ENCODE results near the gene CDH13.

The CDH13 gene

GRCh38 chr16:83599789-83600462 is 973.2 kb downstream of the CDH13 start:
- ATAC-seq: no peak

GRCh38 chr16:83602761-83603722 is 976.3 kb downstream of the CDH13 start:
- ATAC-seq: no peak
- TF ChIP-seq CSRNP3 (CRISPR knock-in tag; IDR thresholded peaks at IDR 0.05) (no peak), ISL1 (CRISPR knock-in tag; IDR thresholded peaks at IDR 0.05) (no peak), ZC3H10 (CRISPR knock-in tag; IDR thresholded peaks at IDR 0.05) (no peak), RARB (CRISPR knock-in tag; IDR thresholded peaks at IDR 0.05) (no peak), PATZ1 (CRISPR knock-in tag; IDR thresholded peaks at IDR 0.05; ENCODE audit: borderline replicate concordance) (no peak), ZFP3 (CRISPR knock-in tag; IDR thresholded peaks at IDR 0.05) (no peak), BACH2 (CRISPR knock-in tag; IDR thresholded peaks at IDR 0.05; ENCODE audit: borderline replicate concordance) (no peak), SNAI2 (CRISPR knock-in tag; IDR thresholded peaks at IDR 0.05) (no peak), ZNF70 (CRISPR knock-in tag; IDR thresholded peaks at IDR 0.05) (no peak), CSDC2 (CRISPR knock-in tag; IDR thresholded peaks at IDR 0.05) (no peak), TOX (CRISPR knock-in tag; IDR thresholded peaks at IDR 0.05; ENCODE audit: borderline replicate concordance) (no peak), POU6F1 (CRISPR knock-in tag; IDR thresholded peaks at IDR 0.05; ENCODE audit: borderline replicate concordance, low read depth) (no peak), CREB5 (CRISPR knock-in tag; IDR thresholded peaks at IDR 0.05; ENCODE audit: low read depth) (no peak)

More at GRCh38 chr16:83599789-83600462, 973.2 kb downstream of the CDH13 start:
- no peak for TF ChIP-seq TCF4 (CRISPR knock-in tag; IDR thresholded peaks at IDR 0.05; ENCODE audit: borderline replicate concordance)
- TF ChIP-seq ZNF565 (CRISPR knock-in tag; conservative IDR thresholded peaks at IDR 0.05; ENCODE audit: low read depth): no peak
- no peak for TF ChIP-seq CSDC2 (CRISPR knock-in tag; IDR thresholded peaks at IDR 0.05)
- TF ChIP-seq GLIS3 (CRISPR knock-in tag; IDR thresholded peaks at IDR 0.05): no peak
- no peak for TF ChIP-seq ZNF70 (CRISPR knock-in tag; IDR thresholded peaks at IDR 0.05)
- TF ChIP-seq SNAI2 (CRISPR knock-in tag; IDR thresholded peaks at IDR 0.05): no peak
- TF ChIP-seq TOX (CRISPR knock-in tag; IDR thresholded peaks at IDR 0.05; ENCODE audit: borderline replicate concordance): no peak
- TF ChIP-seq CREB5 (CRISPR knock-in tag; IDR thresholded peaks at IDR 0.05; ENCODE audit: low read depth): no peak
- no peak for TF ChIP-seq CSRNP3 (CRISPR knock-in tag; IDR thresholded peaks at IDR 0.05)
- no peak for TF ChIP-seq TSHZ2 (CRISPR knock-in tag; IDR thresholded peaks at IDR 0.05)
- no peak for TF ChIP-seq PPARA (CRISPR knock-in tag; IDR thresholded peaks at IDR 0.05; ENCODE audit: borderline replicate concordance)
- no peak for TF ChIP-seq ARNTL (CRISPR knock-in tag; IDR thresholded peaks at IDR 0.05; ENCODE audit: borderline replicate concordance, low read depth)
- no peak for TF ChIP-seq ZFP30 (CRISPR knock-in tag; IDR thresholded peaks at IDR 0.05)
- TF ChIP-seq OSR1 (CRISPR knock-in tag; IDR thresholded peaks at IDR 0.05): no peak

All from SK-N-SH treated with all-trans-retinoic acid at 6 μM for 48 hours (cell line).